ENCODE results near the gene CCNL2. TPM values are rescaled to one million over a fixed set of nuclear protein-coding genes. Genes with fewer than 3 reads are reported as not detected.
"Not testable (repeated sequence)": the region's sequence is repeated elsewhere in the genome, so short reads cannot be mapped to it uniquely, and the experiment has no call there.

The CCNL2 gene
- total RNA-seq, 1 donor from 2014 or later, result 138 TPM

- Mint-ChIP-seq H3K9me3 (no peaks in the 10 kb centered on the region), H3K36me3 (ENCODE audit: low read depth) (peaks cover 8% of the 10 kb centered on the region), H3K4me3 (peak overlapping the region; percentile 43), H3K4me1 (ENCODE audit: low read depth) (peaks cover 11% of the 10 kb centered on the region), H3K27me3 (ENCODE audit: insufficient read depth) (peaks cover 2% of the 10 kb centered on the region), H3K27ac (peak overlapping the region; percentile 98)
- intact Hi-C loops (cut with micrococcal nuclease), result no loop called here
- no peak for DNase-seq (ENCODE audit: low spot score)
Observed at GRCh38 chr1:1376551-1377226, 22.4 kb downstream of the CCNL2 start.

DNA sequence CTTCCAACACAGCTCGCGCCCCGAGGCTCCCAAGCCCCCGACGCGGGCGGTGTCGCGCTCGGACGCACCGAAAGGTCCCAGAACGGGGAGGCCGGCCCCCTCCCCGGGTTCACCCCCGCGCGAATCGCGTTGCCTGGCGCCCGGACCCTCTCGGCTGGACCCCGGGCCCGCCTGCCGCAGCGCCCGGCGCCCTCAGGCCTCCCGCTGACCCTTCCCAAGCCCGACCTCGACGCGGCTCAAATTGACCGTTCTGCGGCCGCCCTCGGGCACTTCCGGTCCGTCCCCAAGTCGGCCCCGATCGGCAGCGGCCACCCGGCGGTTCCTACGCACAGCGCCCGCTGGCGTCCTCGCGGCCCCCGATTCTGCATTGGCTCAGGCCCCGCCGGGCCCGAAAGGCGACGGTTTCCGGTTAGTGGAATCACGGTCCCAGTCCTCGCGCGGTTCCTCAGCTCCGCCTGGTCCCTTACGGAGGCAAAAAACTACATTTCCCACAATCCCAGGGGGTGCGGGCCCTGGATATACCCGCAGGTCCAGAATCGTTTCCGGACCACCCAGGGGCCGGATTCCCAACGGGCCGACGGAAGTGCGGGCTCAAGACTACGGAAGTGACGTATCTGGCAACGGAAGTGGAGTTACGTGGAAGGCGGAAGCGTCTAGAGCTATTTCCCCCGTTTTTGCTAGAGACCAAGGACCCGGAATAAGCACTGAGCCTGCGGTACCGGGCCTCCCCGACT is 24.0 kb downstream of the CCNL2 start, which contains the start of gene AURKAIP1:
AURKAIP1 (minus strand) TSS at position 279 of the 734 bp plus-strand sequence. CDS start 451 bp downstream, outside the sequence.
- Mint-ChIP-seq H3K27ac (peak within 1 kb of the TSS; percentile 98), H3K4me3 (peak within 1 kb of the TSS; percentile 93), H3K27me3 (ENCODE audit: insufficient read depth) (peaks cover 2% of the 10 kb centered on the region), H3K4me1 (ENCODE audit: low read depth) (peaks cover 11% of the 10 kb centered on the region), H3K9me3 (no peaks in the 10 kb centered on the region), H3K36me3 (ENCODE audit: low read depth) (peaks cover 8% of the 10 kb centered on the region)
- peak; percentile 97 for DNase-seq (ENCODE audit: low spot score)
- intact Hi-C loops (cut with micrococcal nuclease), result loop anchor here (1.0 to 2.0 kb wide), 9 partner anchors 24 to 362 kb away; partner anchors contain the start of genes ATAD3B, CCNL2, CPTP and DVL1

- H3K27me3 Mint-ChIP-seq (ENCODE audit: insufficient read depth), result peaks cover 2% of the 10 kb centered on the region
- no peaks in the 10 kb centered on the region for H3K9me3 Mint-ChIP-seq
- no peak for DNase-seq (ENCODE audit: low spot score)
- H3K4me3 Mint-ChIP-seq, result peak overlapping the region; percentile 93
- intact Hi-C loops (cut with micrococcal nuclease), result loop anchor here (2.0 kb wide), 1 partner anchor 26 kb away; the partner anchor contains the start of gene DVL1
- H3K27ac Mint-ChIP-seq, result peak overlapping the region; percentile 52
- peaks cover 11% of the 10 kb centered on the region for H3K4me1 Mint-ChIP-seq (ENCODE audit: low read depth)
- H3K36me3 Mint-ChIP-seq (ENCODE audit: low read depth), result peaks cover 8% of the 10 kb centered on the region
Observed at GRCh38 chr1:1374589-1374928, 24.6 kb downstream of the CCNL2 start.

DNA sequence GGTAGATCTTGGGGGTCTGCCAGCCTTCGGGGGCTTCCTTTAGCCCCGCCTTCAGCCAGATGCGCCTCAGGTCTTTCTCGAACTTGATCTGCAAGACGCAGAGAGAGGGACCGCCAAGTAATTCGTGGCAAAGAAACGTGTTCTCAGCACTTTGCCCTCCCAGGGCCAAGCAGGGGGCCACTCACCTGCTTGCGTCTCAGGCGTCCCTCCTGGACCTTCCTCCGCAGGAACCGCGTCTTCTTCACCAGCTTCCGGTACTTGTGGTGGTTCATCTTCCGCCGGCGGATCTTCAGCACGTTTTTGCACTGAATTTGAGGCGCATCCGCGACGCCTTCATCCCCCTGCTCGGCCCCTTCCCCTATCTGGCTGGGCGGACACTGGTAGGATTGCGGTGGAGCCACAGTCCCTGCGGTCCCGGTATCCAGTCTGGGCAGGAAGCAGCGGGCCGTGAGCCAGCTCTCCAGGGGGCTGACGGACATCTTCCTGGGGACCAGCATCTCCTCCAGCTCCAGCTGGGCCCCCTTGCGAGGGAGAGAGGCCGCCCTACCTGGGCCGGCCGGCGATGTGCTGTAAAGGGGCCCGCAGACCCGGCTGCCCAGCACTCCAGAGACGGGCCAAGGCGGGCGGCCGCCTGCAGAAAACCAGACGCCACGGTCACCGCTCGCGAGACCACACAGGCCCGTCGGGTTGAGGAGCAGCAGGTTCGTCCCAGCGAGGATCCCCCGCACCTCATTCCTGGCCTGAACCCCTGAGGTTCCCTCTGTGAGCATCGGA is 25.1 kb downstream of the CCNL2 start:
- DNase-seq (ENCODE audit: low spot score), result no peak
- intact Hi-C loops (cut with micrococcal nuclease), result loop anchor here (2.0 kb wide), 1 partner anchor 25 kb away; the partner anchor contains the start of gene DVL1
- H3K9me3 Mint-ChIP-seq, result no peaks in the 10 kb centered on the region
- peak overlapping the region; percentile 93 for H3K4me3 Mint-ChIP-seq
- H3K36me3 Mint-ChIP-seq (ENCODE audit: low read depth), result peaks cover 8% of the 10 kb centered on the region
- H3K4me1 Mint-ChIP-seq (ENCODE audit: low read depth), result peaks cover 11% of the 10 kb centered on the region
- peaks cover 2% of the 10 kb centered on the region for H3K27me3 Mint-ChIP-seq (ENCODE audit: insufficient read depth)
- H3K27ac Mint-ChIP-seq, result peak overlapping the region; percentile 52

GRCh38 chr1:1373051-1373814 is 25.9 kb downstream of the CCNL2 start:
- intact Hi-C loops (cut with micrococcal nuclease), result no loop called here
- H3K9me3 Mint-ChIP-seq, result no peaks in the 10 kb centered on the region
- H3K4me1 Mint-ChIP-seq (ENCODE audit: low read depth), result peaks cover 11% of the 10 kb centered on the region
- H3K36me3 Mint-ChIP-seq (ENCODE audit: low read depth), result peaks cover 8% of the 10 kb centered on the region
- no peak for DNase-seq (ENCODE audit: low spot score)
- peaks cover 2% of the 10 kb centered on the region for H3K27me3 Mint-ChIP-seq (ENCODE audit: insufficient read depth)
- H3K4me3 Mint-ChIP-seq, result peak overlapping the region; percentile 93
- H3K27ac Mint-ChIP-seq, result no peak overlapping the region

- peak; percentile 70 for DNase-seq (ENCODE audit: low spot score)
- H3K4me3 Mint-ChIP-seq, result peak overlapping the region; percentile 74
- peaks cover 11% of the 10 kb centered on the region for H3K4me1 Mint-ChIP-seq (ENCODE audit: low read depth)
- peaks cover 2% of the 10 kb centered on the region for H3K27me3 Mint-ChIP-seq (ENCODE audit: insufficient read depth)
- intact Hi-C loops (cut with micrococcal nuclease), result loop anchor here (1.0 kb wide), 1 partner anchor 242 kb away; no protein-coding TSS in a partner anchor
- no peaks in the 10 kb centered on the region for H3K9me3 Mint-ChIP-seq
- H3K27ac Mint-ChIP-seq, result peak overlapping the region; percentile 34
- H3K36me3 Mint-ChIP-seq (ENCODE audit: low read depth), result peaks cover 8% of the 10 kb centered on the region
Observed at GRCh38 chr1:1371746-1372711, 27.1 kb downstream of the CCNL2 start.

GRCh38 chr1:1371364-1371745 is 27.8 kb downstream of the CCNL2 start:
- intact Hi-C loops (cut with micrococcal nuclease), result no loop called here
- H3K9me3 Mint-ChIP-seq, result no peaks in the 10 kb centered on the region
- H3K4me1 Mint-ChIP-seq (ENCODE audit: low read depth), result peaks cover 11% of the 10 kb centered on the region
- H3K27ac Mint-ChIP-seq, result no peak overlapping the region
- H3K27me3 Mint-ChIP-seq (ENCODE audit: insufficient read depth), result peaks cover 2% of the 10 kb centered on the region
- peak overlapping the region; percentile 45 for H3K4me3 Mint-ChIP-seq
- H3K36me3 Mint-ChIP-seq (ENCODE audit: low read depth), result peaks cover 8% of the 10 kb centered on the region
- DNase-seq (ENCODE audit: low spot score), result peak; percentile 68

DNA sequence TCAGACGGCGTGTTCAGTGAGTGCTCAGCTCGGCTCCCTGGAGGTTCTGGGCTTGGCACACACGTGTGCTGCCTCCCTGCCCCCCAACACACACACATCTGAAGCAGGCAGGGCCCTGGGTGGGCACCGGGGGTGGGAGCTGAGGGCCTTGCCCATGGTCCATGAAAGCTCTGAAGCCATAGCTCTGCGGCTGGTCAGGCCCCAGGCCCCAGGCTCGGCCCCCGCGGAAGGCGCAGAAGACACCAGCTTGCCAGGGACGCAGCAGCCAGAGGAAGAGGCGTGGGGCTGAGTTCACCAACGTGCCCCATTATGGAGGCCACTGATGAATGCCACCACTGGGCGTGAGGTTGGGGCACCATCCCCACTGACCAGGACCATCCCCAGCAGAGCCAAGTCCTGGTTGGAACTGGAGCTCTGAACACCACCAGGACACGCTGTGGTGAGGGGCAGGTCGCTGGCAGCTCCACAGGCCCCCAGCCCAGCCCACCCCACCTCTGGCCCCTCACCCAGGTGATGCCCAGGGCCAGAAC is 28.3 kb downstream of the CCNL2 start:
- intact Hi-C loops (cut with micrococcal nuclease), result no loop called here
- H3K4me3 Mint-ChIP-seq, result peak overlapping the region; percentile 45

GRCh38 chr1:1370094-1370493 is 29.0 kb downstream of the CCNL2 start:
- DNase-seq (ENCODE audit: low spot score); H3K9me3 Mint-ChIP-seq; H3K36me3 Mint-ChIP-seq (ENCODE audit: low read depth); H3K27ac Mint-ChIP-seq; intact Hi-C loops (cut with micrococcal nuclease); H3K27me3 Mint-ChIP-seq (ENCODE audit: insufficient read depth): not testable (repeated sequence)
- peaks cover 11% of the 10 kb centered on the region for H3K4me1 Mint-ChIP-seq (ENCODE audit: low read depth)
- H3K4me3 Mint-ChIP-seq, result peak overlapping the region; percentile 25

More for the DNA sequence above, 28.3 kb downstream of the CCNL2 start:
- H3K36me3 Mint-ChIP-seq (ENCODE audit: low read depth), result peaks cover 8% of the 10 kb centered on the region
- H3K27ac Mint-ChIP-seq, result no peak overlapping the region
- no peak for DNase-seq (ENCODE audit: low spot score)
- no peaks in the 10 kb centered on the region for H3K9me3 Mint-ChIP-seq
- peaks cover 11% of the 10 kb centered on the region for H3K4me1 Mint-ChIP-seq (ENCODE audit: low read depth)
- peaks cover 2% of the 10 kb centered on the region for H3K27me3 Mint-ChIP-seq (ENCODE audit: insufficient read depth)

- DNase-seq (ENCODE audit: low spot score), result no peak
- Mint-ChIP-seq H3K36me3 (ENCODE audit: low read depth) (peaks cover 2% of the 10 kb centered on the region), H3K27ac (no peak overlapping the region), H3K9me3 (no peaks in the 10 kb centered on the region), H3K27me3 (ENCODE audit: insufficient read depth) (peaks cover 5% of the 10 kb centered on the region), H3K4me1 (ENCODE audit: low read depth) (peaks cover 4% of the 10 kb centered on the region), H3K4me3 (no peak overlapping the region)
- intact Hi-C loops (cut with micrococcal nuclease), result no loop called here
Observed at GRCh38 chr1:1367315-1367714, 31.8 kb downstream of the CCNL2 start.

- H3K4me1 Mint-ChIP-seq (ENCODE audit: low read depth), result no peaks in the 10 kb centered on the region
- no peaks in the 10 kb centered on the region for H3K9me3 Mint-ChIP-seq
- DNase-seq (ENCODE audit: low spot score), result no peak
- H3K27ac Mint-ChIP-seq, result no peak overlapping the region
- H3K36me3 Mint-ChIP-seq (ENCODE audit: low read depth), result no peaks in the 10 kb centered on the region
- no peak overlapping the region for H3K4me3 Mint-ChIP-seq
- intact Hi-C loops (cut with micrococcal nuclease), result no loop called here
- H3K27me3 Mint-ChIP-seq (ENCODE audit: insufficient read depth), result peaks cover 5% of the 10 kb centered on the region
Observed at GRCh38 chr1:1366699-1367066, 32.5 kb downstream of the CCNL2 start.
